ENCODE measurements around the gene TAF1C. TPM values are rescaled to one million over a fixed set of nuclear protein-coding genes. Genes with fewer than 3 reads are reported as not detected.

TAF1C gene
- 10 to 100 TPM; 53.4 to 62.3 TPM for total RNA-seq

- no peaks in the 10 kb centered on the region for H3K9me3 Mint-ChIP-seq (ENCODE audit: insufficient read depth)
- peaks cover 22% of the 10 kb centered on the region for H3K36me3 Mint-ChIP-seq (ENCODE audit: low read depth)
- peaks cover 25% of the 10 kb centered on the region for H3K4me1 Mint-ChIP-seq (ENCODE audit: low read depth)
- POLR2A ChIA-PET: interaction anchor here (1.0 to 1.6 kb wide), 5 partner anchors 9 to 229 kb away, joined by 4 to 11 read pairs (median 5); partner anchors contain the start of genes DNAAF1, HSDL1 and MBTPS1
- CTCF ChIA-PET: interaction anchor here (0.5 to 2.7 kb wide), 44 partner anchors 9 to 568 kb away, joined by 3 to 47 read pairs (median 5); partner anchors contain the start of genes DNAAF1, HSDL1 and MBTPS1
- H3K27ac Mint-ChIP-seq: peak within 1 kb of the TSS; percentile 92
- peak; percentile 89 for ATAC-seq
- peak; percentile 93 for DNase-seq
- H3K4me3 Mint-ChIP-seq: peak within 1 kb of the TSS; percentile 94
- no peaks in the 10 kb centered on the region for H3K27me3 Mint-ChIP-seq (ENCODE audit: low read depth)
Measured at GRCh38 chr16:84186685-84187437, at the start of gene TAF1C. TAF1C (minus strand) TSS chr16:84187057; CDS start chr16:84184988, 2,069 bp downstream.

DNA sequence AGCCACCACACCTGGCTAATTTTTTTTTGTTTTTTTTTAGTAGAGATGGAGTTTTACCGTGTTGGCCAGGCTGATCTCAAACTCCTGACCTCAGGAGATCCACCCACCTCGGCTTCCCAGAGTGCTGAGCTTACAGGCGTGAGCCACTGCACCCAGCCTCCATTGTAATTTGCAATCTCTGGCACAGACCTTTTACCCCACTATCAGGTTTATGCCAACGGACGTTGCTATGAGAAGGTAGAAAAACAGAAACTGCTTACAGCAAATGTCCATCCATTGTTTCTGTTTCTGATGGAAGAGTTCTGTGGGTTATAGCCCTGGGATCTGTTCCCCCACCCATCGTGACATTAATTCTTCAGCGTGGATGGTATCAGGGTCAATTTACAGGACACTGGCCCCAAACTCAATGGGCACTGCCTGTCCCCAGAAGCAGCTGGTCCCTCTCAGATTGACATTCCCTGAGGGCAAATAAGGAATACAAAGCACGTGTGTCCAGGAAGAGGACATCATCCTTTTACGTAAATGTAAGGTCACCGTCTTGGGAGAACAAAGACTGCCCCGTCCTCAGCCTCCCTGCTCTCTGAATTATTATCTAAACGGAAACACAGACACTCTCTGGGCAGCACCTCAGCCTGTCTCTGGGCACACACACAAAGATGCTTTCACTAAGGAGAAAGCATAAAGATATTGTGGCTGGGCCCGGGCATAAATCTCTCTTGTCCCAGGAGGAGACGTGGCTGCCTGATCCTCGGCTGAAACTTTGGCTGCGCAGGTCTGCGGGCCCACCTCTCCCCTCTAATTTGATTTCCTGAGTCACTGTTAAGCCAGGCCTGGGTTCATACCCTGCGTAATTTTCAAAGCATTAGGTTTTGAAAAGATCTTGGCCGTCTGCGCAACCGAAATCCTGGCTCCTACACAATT lies 47.7 kb upstream of the TAF1C start:
- no peak overlapping the region for H3K27ac Mint-ChIP-seq
- CTCF ChIA-PET: no interaction called here

GRCh38 chr16:84233748-84234147 lies 46.9 kb upstream of the TAF1C start:
- DNase-seq: no peak
- POLR2A ChIA-PET: no interaction called here
- CTCF ChIA-PET: no interaction called here

More for the DNA sequence above, 47.7 kb upstream of the TAF1C start:
- Mint-ChIP-seq H3K9me3 (ENCODE audit: insufficient read depth) (no peaks in the 10 kb centered on the region), H3K36me3 (ENCODE audit: low read depth) (no peaks in the 10 kb centered on the region), H3K4me3 (no peak overlapping the region), H3K27me3 (ENCODE audit: low read depth) (peaks cover 14% of the 10 kb centered on the region), H3K4me1 (ENCODE audit: low read depth) (no peaks in the 10 kb centered on the region)
- ATAC-seq (no peak), DNase-seq (no peak)
- POLR2A ChIA-PET: no interaction called here

DNA sequence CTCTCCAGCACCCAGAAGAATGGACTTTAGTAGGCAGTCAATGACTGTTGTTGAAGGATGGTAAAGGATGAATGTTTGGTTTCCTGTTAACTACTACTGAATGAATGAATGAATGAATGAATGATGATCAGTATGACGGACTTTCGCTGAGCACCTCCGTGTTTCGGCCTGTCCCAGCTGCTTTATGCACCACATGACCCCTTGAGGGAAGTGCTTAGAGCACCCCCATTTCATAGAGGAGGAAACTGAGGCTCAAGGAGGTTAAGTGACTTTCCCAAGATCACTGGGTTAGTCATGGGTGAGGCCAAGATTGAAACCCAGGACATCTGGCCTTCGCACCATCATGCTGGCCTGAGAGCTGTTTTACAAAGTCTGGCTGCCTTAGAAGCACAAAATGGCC lies 46.1 kb upstream of the TAF1C start:
- Mint-ChIP-seq H3K27ac (no peak overlapping the region), H3K9me3 (ENCODE audit: insufficient read depth) (no peaks in the 10 kb centered on the region), H3K4me1 (ENCODE audit: low read depth) (no peaks in the 10 kb centered on the region), H3K4me3 (no peak overlapping the region), H3K27me3 (ENCODE audit: low read depth) (peaks cover 7% of the 10 kb centered on the region), H3K36me3 (ENCODE audit: low read depth) (no peaks in the 10 kb centered on the region)
- DNase-seq (no peak), ATAC-seq (no peak)
- POLR2A ChIA-PET: interaction anchor here (0.6 kb wide), 1 partner anchor 1013 kb away, joined by 3 read pairs; no protein-coding TSS in a partner anchor
- CTCF ChIA-PET: no interaction called here

More at GRCh38 chr16:84233748-84234147, 46.9 kb upstream of the TAF1C start:
- Mint-ChIP-seq H3K9me3 (ENCODE audit: insufficient read depth) (no peaks in the 10 kb centered on the region), H3K4me3 (no peak overlapping the region), H3K27me3 (ENCODE audit: low read depth) (peaks cover 8% of the 10 kb centered on the region), H3K4me1 (ENCODE audit: low read depth) (no peaks in the 10 kb centered on the region), H3K27ac (no peak overlapping the region), H3K36me3 (ENCODE audit: low read depth) (no peaks in the 10 kb centered on the region)
- no peak for ATAC-seq

GRCh38 chr16:84232060-84232459 lies 45.2 kb upstream of the TAF1C start:
- no peaks in the 10 kb centered on the region for H3K9me3 Mint-ChIP-seq (ENCODE audit: insufficient read depth)
- H3K4me3 Mint-ChIP-seq: no peak overlapping the region
- peaks cover 7% of the 10 kb centered on the region for H3K27me3 Mint-ChIP-seq (ENCODE audit: low read depth)
- ChIA-PET POLR2A (no interaction called here), CTCF (no interaction called here)
- H3K36me3 Mint-ChIP-seq (ENCODE audit: low read depth): no peaks in the 10 kb centered on the region
- DNase-seq: no peak
- no peak overlapping the region for H3K27ac Mint-ChIP-seq
- H3K4me1 Mint-ChIP-seq (ENCODE audit: low read depth): no peaks in the 10 kb centered on the region
- ATAC-seq: no peak

GRCh38 chr16:84229471-84229870 lies 42.6 kb upstream of the TAF1C start:
- no peaks in the 10 kb centered on the region for H3K9me3 Mint-ChIP-seq (ENCODE audit: insufficient read depth)
- CTCF ChIA-PET: no interaction called here
- POLR2A ChIA-PET: no interaction called here

GRCh38 chr16:84228256-84228838 lies 41.5 kb upstream of the TAF1C start:
- Mint-ChIP-seq H3K4me1 (ENCODE audit: low read depth) (no peaks in the 10 kb centered on the region), H3K27me3 (ENCODE audit: low read depth) (peaks cover 11% of the 10 kb centered on the region), H3K27ac (no peak overlapping the region), H3K36me3 (ENCODE audit: low read depth) (no peaks in the 10 kb centered on the region), H3K4me3 (no peak overlapping the region), H3K9me3 (ENCODE audit: insufficient read depth) (no peaks in the 10 kb centered on the region)
- no peak for DNase-seq
- ATAC-seq: no peak
- ChIA-PET POLR2A (no interaction called here), CTCF (no interaction called here)

More at GRCh38 chr16:84229471-84229870, 42.6 kb upstream of the TAF1C start:
- DNase-seq: no peak
- H3K4me1 Mint-ChIP-seq (ENCODE audit: low read depth): no peaks in the 10 kb centered on the region
- H3K27ac Mint-ChIP-seq: no peak overlapping the region
- no peak for ATAC-seq
- no peaks in the 10 kb centered on the region for H3K36me3 Mint-ChIP-seq (ENCODE audit: low read depth)
- peaks cover 14% of the 10 kb centered on the region for H3K27me3 Mint-ChIP-seq (ENCODE audit: low read depth)
- H3K4me3 Mint-ChIP-seq: no peak overlapping the region

GRCh38 chr16:84227548-84227947 lies 40.7 kb upstream of the TAF1C start:
- peaks cover 11% of the 10 kb centered on the region for H3K27me3 Mint-ChIP-seq (ENCODE audit: low read depth)
- H3K4me3 Mint-ChIP-seq: no peak overlapping the region
- no peaks in the 10 kb centered on the region for H3K9me3 Mint-ChIP-seq (ENCODE audit: insufficient read depth)
- H3K36me3 Mint-ChIP-seq (ENCODE audit: low read depth): no peaks in the 10 kb centered on the region
- no peaks in the 10 kb centered on the region for H3K4me1 Mint-ChIP-seq (ENCODE audit: low read depth)
- ChIA-PET CTCF (interaction anchor here (1.8 kb wide), 1 partner anchor 99 kb away, joined by 4 read pairs; no protein-coding TSS in a partner anchor), POLR2A (no interaction called here)
- no peak for ATAC-seq
- no peak overlapping the region for H3K27ac Mint-ChIP-seq
- DNase-seq: no peak

DNA sequence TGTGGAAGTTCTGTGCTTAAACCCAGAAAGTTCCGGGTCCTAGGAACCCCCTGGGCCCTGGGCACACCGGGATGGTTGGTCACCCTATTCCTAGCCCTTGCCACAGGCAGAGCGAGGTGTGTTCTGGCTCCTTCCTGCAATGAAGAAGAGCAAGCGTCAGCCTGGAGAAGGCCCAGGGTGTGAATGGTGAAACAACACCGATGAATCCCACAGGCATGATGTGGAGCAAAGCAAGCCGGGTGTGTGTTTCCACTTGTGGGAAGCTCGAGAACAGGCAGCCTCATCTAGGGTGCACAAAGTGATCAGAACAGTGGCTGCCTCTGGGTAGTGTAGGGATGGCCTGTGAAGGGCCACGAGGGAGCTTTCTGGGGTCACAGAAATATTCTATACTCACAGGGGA lies 39.2 kb upstream of the TAF1C start:
- H3K4me3 Mint-ChIP-seq: no peak overlapping the region
- H3K27me3 Mint-ChIP-seq (ENCODE audit: low read depth): peaks cover 7% of the 10 kb centered on the region
- ChIA-PET CTCF (interaction anchor here (1.8 kb wide), 1 partner anchor 101 kb away, joined by 4 read pairs; no protein-coding TSS in a partner anchor), POLR2A (no interaction called here)
- DNase-seq (no peak), ATAC-seq (no peak)
- no peak overlapping the region for H3K27ac Mint-ChIP-seq
- H3K36me3 Mint-ChIP-seq (ENCODE audit: low read depth): no peaks in the 10 kb centered on the region
- no peaks in the 10 kb centered on the region for H3K4me1 Mint-ChIP-seq (ENCODE audit: low read depth)
- H3K9me3 Mint-ChIP-seq (ENCODE audit: insufficient read depth): no peaks in the 10 kb centered on the region

DNA sequence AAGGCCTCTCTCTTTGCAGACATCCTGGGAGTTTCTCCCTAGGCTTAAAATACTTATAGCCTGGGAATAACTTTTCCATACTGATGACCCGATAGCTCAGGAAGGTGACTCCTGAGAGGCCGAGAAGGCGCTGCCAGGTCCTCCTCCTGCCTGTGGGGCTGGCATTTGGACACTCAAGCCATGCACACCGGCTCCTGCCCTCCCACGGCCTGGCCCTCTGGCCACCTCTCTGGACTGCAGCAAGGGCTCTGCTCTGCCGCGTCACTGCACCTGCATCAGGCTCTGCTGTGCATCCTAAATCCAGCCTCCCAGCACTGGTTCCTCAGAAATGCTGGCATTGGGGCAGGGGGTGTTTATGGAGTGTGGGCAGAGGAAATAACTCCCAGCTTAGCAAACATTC lies 38.7 kb upstream of the TAF1C start:
- no peak for ATAC-seq
- no peaks in the 10 kb centered on the region for H3K36me3 Mint-ChIP-seq (ENCODE audit: low read depth)
- CTCF ChIA-PET: no interaction called here

DNA sequence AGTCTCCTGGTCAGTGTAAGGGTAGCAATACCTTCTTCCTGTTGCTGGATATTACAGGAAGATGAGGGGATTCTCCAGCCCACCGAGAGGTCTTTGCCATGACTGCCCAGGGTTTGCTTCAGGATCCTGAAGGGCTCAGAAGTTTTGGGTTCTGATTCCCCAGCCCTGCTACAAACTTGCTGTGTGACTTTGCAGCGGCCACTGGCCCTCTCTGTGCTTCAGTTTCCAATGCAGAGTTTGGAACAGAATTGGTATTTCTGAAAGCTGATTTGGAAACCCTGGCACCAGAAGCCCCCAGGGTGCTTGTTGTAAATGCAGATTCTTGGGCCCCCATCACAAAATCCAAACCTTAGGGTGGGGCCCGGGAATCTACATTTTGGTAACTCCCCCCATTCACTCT lies 38.3 kb upstream of the TAF1C start:
- Mint-ChIP-seq H3K27me3 (ENCODE audit: low read depth) (peaks cover 7% of the 10 kb centered on the region), H3K27ac (no peak overlapping the region), H3K4me1 (ENCODE audit: low read depth) (no peaks in the 10 kb centered on the region), H3K4me3 (no peak overlapping the region), H3K9me3 (ENCODE audit: insufficient read depth) (no peaks in the 10 kb centered on the region), H3K36me3 (ENCODE audit: low read depth) (no peaks in the 10 kb centered on the region)
- no peak for DNase-seq
- no peak for ATAC-seq
- ChIA-PET CTCF (no interaction called here), POLR2A (no interaction called here)

More for the DNA sequence above, 38.7 kb upstream of the TAF1C start:
- Mint-ChIP-seq H3K27ac (no peak overlapping the region), H3K9me3 (ENCODE audit: insufficient read depth) (no peaks in the 10 kb centered on the region), H3K4me1 (ENCODE audit: low read depth) (no peaks in the 10 kb centered on the region), H3K27me3 (ENCODE audit: low read depth) (peaks cover 7% of the 10 kb centered on the region), H3K4me3 (no peak overlapping the region)
- POLR2A ChIA-PET: no interaction called here
- no peak for DNase-seq

GRCh38 chr16:84224554-84224953 lies 37.7 kb upstream of the TAF1C start:
- POLR2A ChIA-PET: no interaction called here
- H3K9me3 Mint-ChIP-seq (ENCODE audit: insufficient read depth): no peaks in the 10 kb centered on the region
- no peaks in the 10 kb centered on the region for H3K4me1 Mint-ChIP-seq (ENCODE audit: low read depth)
- DNase-seq (no peak), ATAC-seq (no peak)
- peaks cover 7% of the 10 kb centered on the region for H3K27me3 Mint-ChIP-seq (ENCODE audit: low read depth)
- CTCF ChIA-PET: no interaction called here
- H3K27ac Mint-ChIP-seq: no peak overlapping the region
- no peaks in the 10 kb centered on the region for H3K36me3 Mint-ChIP-seq (ENCODE audit: low read depth)
- no peak overlapping the region for H3K4me3 Mint-ChIP-seq
